ENCODE results near the gene KDELR3. TPM values are rescaled to one million over a fixed set of nuclear protein-coding genes. Genes with fewer than 3 reads are reported as not detected.

Gene KDELR3
- 76.3 and 118 TPM in 2 replicates for total RNA-seq

DNA sequence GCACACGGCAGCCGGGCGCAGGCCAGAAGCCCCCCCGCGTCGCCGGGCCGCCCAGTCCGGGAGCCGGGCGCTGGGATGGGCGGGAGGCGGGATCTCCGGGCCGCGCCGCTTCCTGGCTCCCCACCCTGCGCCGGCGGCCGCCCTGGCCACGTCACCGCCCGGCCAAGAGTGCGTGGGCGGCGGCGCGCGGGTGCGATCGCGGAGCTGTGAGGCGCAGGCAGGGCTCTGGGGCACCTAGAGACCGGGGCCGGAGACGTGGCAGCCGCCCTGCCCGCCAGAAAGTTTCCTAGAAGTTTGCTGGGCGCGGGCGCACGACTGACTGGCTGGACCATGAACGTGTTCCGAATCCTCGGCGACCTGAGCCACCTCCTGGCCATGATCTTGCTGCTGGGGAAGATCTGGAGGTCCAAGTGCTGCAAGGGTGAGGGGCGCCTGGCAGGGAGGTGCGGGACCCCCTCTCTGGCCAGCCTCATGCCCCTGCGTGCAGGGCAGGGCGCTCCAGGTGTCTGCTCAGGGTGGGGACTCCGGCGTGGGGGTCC is at the start of gene KDELR3:
Gene KDELR3, plus strand, starts transcription at position 193 of the 539 bp plus-strand sequence. Its CDS starts 138 bp downstream, at position 331.

GRCh38 chr22:38455076-38455529 is 12.8 kb upstream of the KDELR3 start, which contains the start of gene KCNJ4:
TSS of gene KCNJ4 (minus strand) at chr22:38455199. CDS start at chr22:38428132, 27,067 bp downstream.

DNA sequence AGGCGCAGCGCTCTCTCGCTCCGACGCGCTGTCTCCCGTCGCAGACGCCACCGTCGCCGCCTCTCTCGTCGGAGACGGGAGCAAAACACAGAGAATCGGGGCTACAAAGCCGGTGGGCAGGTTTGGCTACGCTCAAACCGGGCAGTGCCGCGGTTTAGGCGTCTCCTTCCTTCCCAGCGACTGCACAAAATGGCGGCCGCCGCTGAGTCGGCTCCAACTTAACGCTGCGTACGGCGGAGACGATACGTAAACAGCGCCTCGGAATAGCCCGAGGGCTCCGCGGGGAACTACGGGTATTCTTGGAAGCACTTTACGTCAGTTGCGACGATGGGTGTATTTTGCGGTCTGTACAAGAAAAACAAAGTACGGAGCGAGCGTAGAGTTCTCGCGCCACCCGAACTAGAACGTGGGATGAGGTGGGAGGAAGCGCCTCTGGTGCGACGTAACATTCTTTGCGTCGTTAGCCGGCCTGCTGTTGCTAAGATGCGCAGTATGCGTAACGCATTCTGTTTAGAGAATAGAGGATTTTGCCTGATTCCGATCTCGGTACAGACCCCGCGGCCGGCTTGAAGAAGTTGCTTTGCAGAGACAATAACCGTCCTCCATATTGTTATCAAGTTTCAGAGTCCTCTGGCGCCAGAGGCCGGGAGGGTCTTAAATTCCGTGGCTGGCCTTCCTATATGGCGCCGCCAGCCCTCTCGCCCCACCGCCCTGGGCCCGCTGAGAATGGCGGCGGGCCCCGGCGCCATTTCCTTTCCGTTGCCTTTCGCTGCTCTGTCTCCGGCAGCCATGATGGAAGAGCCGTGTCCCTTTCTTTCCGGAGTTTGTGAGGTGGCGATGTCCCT is 38.4 kb downstream of the KDELR3 start, which contains the start of gene DDX17:
Gene DDX17, minus strand, starts transcription at position 194 of the 845 bp plus-strand sequence.

Other genes starting within 250 kb of the KDELR3 start
- gene TMEM184B, start 195.1 kb upstream of the KDELR3 start, total RNA-seq: 54.7 and 60.1 TPM in 2 replicates
- gene CSNK1E, start 150.7 kb upstream of the KDELR3 start, total RNA-seq: 64.8 and 78.5 TPM in 2 replicates
- gene KCNJ4, start 12.9 kb upstream of the KDELR3 start, total RNA-seq: under 0.01 and 0.09 TPM in 2 replicates
- 205 and 327 TPM in 2 replicates for gene DDX17, start 38.2 kb downstream of the KDELR3 start, total RNA-seq
- gene DMC1, start 102.1 kb downstream of the KDELR3 start, total RNA-seq: 0.23 and 1.7 TPM in 2 replicates
- gene FAM227A, start 188.3 kb downstream of the KDELR3 start, total RNA-seq: 0.09 and 1.8 TPM in 2 replicates
- gene CBY1, start 188.5 kb downstream of the KDELR3 start, total RNA-seq: 11.2 and 30.1 TPM in 2 replicates
- gene TOMM22, start 213.9 kb downstream of the KDELR3 start, total RNA-seq: 49.0 and 56.1 TPM in 2 replicates
- 66.0 and 66.5 TPM in 2 replicates for gene JOSD1, start 232.8 kb downstream of the KDELR3 start, total RNA-seq
- gene GTPBP1, start 237.8 kb downstream of the KDELR3 start, total RNA-seq: 17.0 and 26.6 TPM in 2 replicates

Data from pericardium fibroblast (primary cell).